Esophagus squamous epithelium (tissue), 4 donors: ENCODE data around the gene TEAD1.

Experiments used
- CTCF ChIP-seq, 6 experiments: fragments of 450-650 bp in 4 of 6; fragments of 200-600 bp in 2 of 6; sonication (generic) in 2 of 6; IDR thresholded peaks; one replicate each; pipeline ENCODE4 v1.5.1; 2016 to 2019; ENCODE audit warnings: antibody characterized with exemption in 6 of 6, mild to moderate bottlenecking in 4 of 6, moderate library complexity in 4 of 6
- POLR2A ChIP-seq, 4 donors: fragments of 450-650 bp; IDR thresholded peaks; one replicate each; pipeline ENCODE4 v1.6.1; 2017; ENCODE audit warnings: antibody characterized with exemption in 4 of 4, mild to moderate bottlenecking in 4 of 4, moderate library complexity in 3 of 4

- TF ChIP-seq CTCF (IDR thresholded peaks at IDR 0.05) (no peak), POLR2A (IDR thresholded peaks at IDR 0.05) (no peak)
Observed at GRCh38 chr11:12827929-12828812, 153.9 kb downstream of the TEAD1 start.
